ENCODE results near the gene FNDC3B. TPM values are rescaled to one million over a fixed set of nuclear protein-coding genes. Genes with fewer than 3 reads are reported as not detected.

Gene FNDC3B
- total and polyA plus RNA-seq, 2 of the 8 experiments (the other 6 are each of a cell fraction or from before 2014, with no cell fraction given) = 14.1 to 44.4 TPM

DNA sequence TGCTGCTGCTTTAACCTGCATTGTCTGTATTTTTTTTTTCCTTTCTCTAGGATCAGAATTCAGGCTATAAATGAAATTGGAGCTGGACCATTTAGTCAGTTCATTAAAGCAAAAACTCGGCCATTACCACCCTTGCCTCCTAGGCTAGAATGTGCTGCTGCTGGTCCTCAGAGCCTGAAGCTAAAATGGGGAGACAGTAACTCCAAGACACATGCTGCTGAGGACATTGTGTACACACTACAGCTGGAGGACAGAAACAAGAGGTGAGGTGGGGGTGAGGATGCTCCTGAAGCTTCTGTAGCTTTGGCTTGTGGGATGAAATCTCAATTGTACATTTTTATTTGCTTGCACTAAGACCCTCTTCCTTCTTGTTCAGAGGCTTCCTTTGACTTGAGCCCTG lies 323.2 kb downstream of the FNDC3B start:
- H3K79me1 ChIP-seq (ENCODE audit: low read depth, low read length) = no peaks in the 10 kb centered on the region
- H3K4ac ChIP-seq (replicated peaks; ENCODE audit: insufficient read length, low read depth, low read length) = no peak overlapping the region
- peaks cover 0 to 4% of the 10 kb centered on the region in 2 experiments; a peak in 1 of 4 replicates for H3K9me3 ChIP-seq (ENCODE audit: insufficient read depth in 2 of 2, low read depth in 1 of 2, low read length in 1 of 2)
- no peak overlapping the region for H3K56ac ChIP-seq (replicated peaks; ENCODE audit: insufficient read length, low read depth, low read length)
- H4K5ac ChIP-seq (ENCODE audit: insufficient read length, low read depth, low read length) = no peak overlapping the region
- no peaks in the 10 kb centered on the region; a peak in 1 of 7 replicates for H3K4me1 ChIP-seq (replicated peaks in 1 of 4; ENCODE audit: control insufficient read depth in 3 of 4, insufficient read depth in 4 of 4, low read length in 3 of 4)
- no peak overlapping the region for H3K14ac ChIP-seq (ENCODE audit: insufficient read length)
- H4K8ac ChIP-seq (ENCODE audit: extremely low read depth, insufficient read depth, low read length) = no peak overlapping the region
- H2BK20ac ChIP-seq (ENCODE audit: low read length) = no peak overlapping the region
- CTCF ChIA-PET (ENCODE audit: partially characterized antibody) = interaction anchor here (0.5 to 0.8 kb wide), 2 partner anchors 276 to 304 kb away, joined by 3 to 4 read pairs; no protein-coding TSS in a partner anchor
- 88% methylated on average over 1 of the region's 1 CpG; no CpG with 5 or more reads in 1 of the 2 experiments for WGBS, 2 experiments (ENCODE audit: extremely low coverage in 1 of 2, insufficient coverage in 1 of 2, insufficient read length in 1 of 2, insufficient replicate concordance in 2 of 2, low coverage in 1 of 2, low lambda C conversion rate in 2 of 2, missing lambda C conversion rate in 1 of 2)
- H2BK120ac ChIP-seq (replicated peaks; ENCODE audit: low read depth, low read length) = no peak overlapping the region
- POLR2A ChIA-PET (ENCODE audit: partially characterized antibody) = no interaction called here
- FAIRE-seq (no peak), DNase-seq (ENCODE audit: low read depth in 1 of 2, low spot score in 2 of 2) (no peak)
- H4K20me1 ChIP-seq (replicated peaks in 1 of 2; ENCODE audit: control insufficient read depth in 1 of 2, insufficient read depth in 2 of 2, low read length in 2 of 2) = no peaks in the 10 kb centered on the region
- no peak overlapping the region for H2BK12ac ChIP-seq (ENCODE audit: low read depth, low read length)
- H3K9ac ChIP-seq (replicated peaks in 1 of 4; ENCODE audit: extremely low read depth in 1 of 4, low read depth in 3 of 4, low read length in 3 of 4) = no peak overlapping the region
- H2BK15ac ChIP-seq (ENCODE audit: low read length) = no peak overlapping the region
- no peak overlapping the region for H3K18ac ChIP-seq (ENCODE audit: extremely low read depth, low read length)
- H3K23me2 ChIP-seq (ENCODE audit: low read depth, low read length) = no peaks in the 10 kb centered on the region
- no peak overlapping the region for H3K4me3 ChIP-seq (ENCODE audit: extremely low read depth in 1 of 4, insufficient read depth in 2 of 4, low read depth in 3 of 4, low read length in 4 of 4)
- no peak overlapping the region for H2AFZ ChIP-seq (ENCODE audit: low read length)
- no peaks in the 10 kb centered on the region for H3K27me3 ChIP-seq (replicated peaks in 1 of 4; ENCODE audit: control insufficient read depth in 3 of 4, extremely low read depth in 1 of 4, insufficient read depth in 3 of 4, low read length in 3 of 4)
- peaks cover 0 to 19% (median 6%) of the 10 kb centered on the region in 4 experiments; a peak in 5 of 8 replicates for H3K36me3 ChIP-seq (ENCODE audit: control insufficient read depth in 2 of 4, insufficient read depth in 4 of 4, low read length in 3 of 4)
- H3K23ac ChIP-seq (ENCODE audit: insufficient read length) = no peak overlapping the region
- H3K4me2 ChIP-seq (ENCODE audit: insufficient read depth in 1 of 2, low read depth in 2 of 2, low read length in 2 of 2) = no peak overlapping the region
- no peak overlapping the region for H3K27ac ChIP-seq (ENCODE audit: low read depth, low read length)
- H2BK5ac ChIP-seq (ENCODE audit: low read depth, low read length) = no peak overlapping the region
- no peak overlapping the region for H4K91ac ChIP-seq (replicated peaks; ENCODE audit: insufficient read length, low read length)
- H3K79me2 ChIP-seq (ENCODE audit: control insufficient read depth in 1 of 2, insufficient read depth in 2 of 2, low read length in 2 of 2) = no peaks in the 10 kb centered on the region
- no peak overlapping the region for H2AK5ac ChIP-seq (ENCODE audit: low read depth, low read length)
- no peak for TF ChIP-seq POLR2A (IDR thresholded peaks at IDR 0.05; ENCODE audit: control extremely low read depth in 1 of 2, low read depth in 2 of 2, low read length in 2 of 2)
- no peak for TF ChIP-seq CBX8 (IDR thresholded peaks at IDR 0.05; ENCODE audit: borderline replicate concordance, low read depth, low read length)
- no peak for TF ChIP-seq BACH1 (IDR thresholded peaks at IDR 0.05; ENCODE audit: low read length)
- no peak for TF ChIP-seq SP4 (IDR thresholded peaks at IDR 0.05; ENCODE audit: low read length)
- no peak for TF ChIP-seq CEBPB (IDR thresholded peaks at IDR 0.05; ENCODE audit: low read depth, low read length)
- TF ChIP-seq TAF7 (optimal IDR thresholded peaks at IDR 0.05; ENCODE audit: borderline replicate concordance, low read depth, low read length) = no peak
- TF ChIP-seq KDM4A (IDR thresholded peaks at IDR 0.05; ENCODE audit: low read depth, low read length, severe bottlenecking) = no peak
- no peak for TF ChIP-seq SIN3A (conservative IDR thresholded peaks at IDR 0.05 in 1 of 2, IDR thresholded peaks at IDR 0.05 in 1 of 2; ENCODE audit: low read depth in 1 of 2, low read length in 2 of 2)
- TF ChIP-seq BCL11A (IDR thresholded peaks at IDR 0.05; ENCODE audit: low read depth in 2 of 2, low read length in 2 of 2) = no peak
- no peak for TF ChIP-seq BRCA1 (IDR thresholded peaks at IDR 0.05; ENCODE audit: low read depth, low read length)
- TF ChIP-seq, protein P1, sequence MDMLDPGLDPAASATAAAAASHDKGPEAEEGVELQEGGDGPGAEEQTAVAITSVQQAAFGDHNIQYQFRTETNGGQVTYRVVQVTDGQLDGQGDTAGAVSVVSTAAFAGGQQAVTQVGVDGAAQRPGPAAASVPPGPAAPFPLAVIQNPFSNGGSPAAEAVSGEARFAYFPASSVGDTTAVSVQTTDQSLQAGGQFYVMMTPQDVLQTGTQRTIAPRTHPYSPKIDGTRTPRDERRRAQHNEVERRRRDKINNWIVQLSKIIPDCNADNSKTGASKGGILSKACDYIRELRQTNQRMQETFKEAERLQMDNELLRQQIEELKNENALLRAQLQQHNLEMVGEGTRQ (IDR thresholded peaks at IDR 0.05; ENCODE audit: low read length) = no peak
- no peak for TF ChIP-seq JUN (IDR thresholded peaks at IDR 0.05; ENCODE audit: low read depth, low read length)
- TF ChIP-seq RNF2 (IDR thresholded peaks at IDR 0.05; ENCODE audit: borderline replicate concordance, low read depth, low read length, missing control alignments, poor library complexity, severe bottlenecking) = no peak
- no peak for TF ChIP-seq EGR1 (IDR thresholded peaks at IDR 0.05; ENCODE audit: borderline replicate concordance, low read depth, low read length)
